IMR-90 (cell line): ENCODE results near the gene MTMR3. TPM values are rescaled to one million over a fixed set of nuclear protein-coding genes. Genes with fewer than 3 reads are reported as not detected.

ENCODE experiments used
- ATAC-seq: fragments of 200-7000 bp; cut with Tn5 transposase; 2 replicates; pipeline ENCODE4 v1.9.1; 2020; ENCODE audit warnings: low read depth, mild to moderate bottlenecking, moderate library complexity
- BruUV-seq: library from RNA; stranded (reverse); fragments of 400-500 nt; replicated peaks from 2 replicates; lab custom pipeline; 2021; lab: Mats Ljungman, UMichigan
- CTCF ChIA-PET: fragments of 300-600 bp; formaldehyde crosslinking; extraction: SDS; loops from one replicate; lab custom pipeline; 2021; ENCODE audit warnings: antibody characterized with exemption; lab: Yijun Ruan, JAX
- POLR2A ChIA-PET: fragments of 300-600 bp; sonication (Branson Sonifier 250); formaldehyde crosslinking; loops from one replicate; lab custom pipeline; 2022; ENCODE audit warnings: antibody characterized with exemption; ENCODE audit not compliant: unreplicated experiment; lab: Charles Lee
- DNase-seq: peaks from one replicate; pipeline ENCODE4 v3.0.0; 2013
- H2AFZ ChIP-seq: replicated peaks from 2 replicates; pipeline ENCODE3; 2013; ENCODE audit warnings: low read length, mild to moderate bottlenecking; ENCODE audit not compliant: poor library complexity
- H2AK5ac ChIP-seq: 2 replicates; pipeline ENCODE4 v1.6.1; 2013; ENCODE audit warnings: low read depth, low read length, inconsistent platforms
- H2AK9ac ChIP-seq: replicated peaks from 2 replicates; pipeline ENCODE3; 2013; ENCODE audit warnings: mild to moderate bottlenecking, low read depth, low read length, moderate library complexity; ENCODE audit not compliant: poor library complexity
- H2BK120ac ChIP-seq: 2 replicates; pipeline ENCODE4 v1.6.1; 2013; ENCODE audit warnings: low read depth, low read length, inconsistent platforms
- H2BK15ac ChIP-seq: 3 replicates; pipeline ENCODE4 v1.6.1; 2013; ENCODE audit warnings: low read depth, low read length, inconsistent platforms
- H2BK20ac ChIP-seq: 2 replicates; pipeline ENCODE4 v1.6.1; 2013; ENCODE audit warnings: low read depth, mild to moderate bottlenecking, inconsistent platforms, low read length, moderate library complexity
- H2BK5ac ChIP-seq: 2 replicates; pipeline ENCODE4 v1.6.1; 2013; ENCODE audit warnings: mild to moderate bottlenecking, low read depth, low read length, inconsistent platforms; ENCODE audit not compliant: poor library complexity, severe bottlenecking
- H3K14ac ChIP-seq: replicated peaks from 2 replicates; pipeline ENCODE4 v1.6.1; 2013; ENCODE audit warnings: low read depth, low read length, inconsistent platforms
- H3K18ac ChIP-seq: 2 replicates; pipeline ENCODE4 v1.6.1; 2013; ENCODE audit warnings: low read depth, low read length, control low read depth
- H3K23ac ChIP-seq: 2 replicates; pipeline ENCODE4 v1.6.1; 2013; ENCODE audit warnings: low read depth, low read length, inconsistent platforms
- H3K27ac ChIP-seq: 2 replicates; pipeline ENCODE4 v1.5.1; 2013; ENCODE audit warnings: mild to moderate bottlenecking, control low read depth, low read length; ENCODE audit not compliant: insufficient read depth
- H3K27me3 ChIP-seq: 2 replicates; pipeline ENCODE4 v1.6.1; 2013; ENCODE audit warnings: low read length; ENCODE audit not compliant: control insufficient read depth, insufficient read depth
- H3K36me3 ChIP-seq: 2 replicates; pipeline ENCODE4 v1.6.1; 2013; ENCODE audit warnings: low read length, mixed read lengths; ENCODE audit not compliant: control insufficient read depth, insufficient read depth
- H3K4ac ChIP-seq: 2 replicates; pipeline ENCODE4 v1.6.1; 2013; ENCODE audit warnings: low read depth, low read length, inconsistent platforms
- H3K4me1 ChIP-seq: 2 replicates; pipeline ENCODE4 v1.6.1; 2013; ENCODE audit warnings: low read length, mixed read lengths; ENCODE audit not compliant: control insufficient read depth, insufficient read depth
- H3K4me2 ChIP-seq: 2 replicates; pipeline ENCODE4 v1.6.1; 2013; ENCODE audit warnings: low read depth, mild to moderate bottlenecking, control low read depth, low read length, moderate library complexity
- H3K4me3 ChIP-seq: 2 replicates; pipeline ENCODE4 v1.5.1; 2013; ENCODE audit warnings: low read depth, mild to moderate bottlenecking, control low read depth, low read length, moderate library complexity; ENCODE audit not compliant: insufficient read depth
- H3K56ac ChIP-seq: 2 replicates; pipeline ENCODE4 v1.6.1; 2013; ENCODE audit warnings: low read length, inconsistent platforms; ENCODE audit not compliant: insufficient read depth; ENCODE audit errors: extremely low read depth
- H3K79me1 ChIP-seq, 2 experiments: 2 replicates each; pipeline ENCODE4 v1.6.1; 2013; ENCODE audit warnings: low read length in 2 of 2, inconsistent platforms in 1 of 2, low read depth in 1 of 2
- H3K9ac ChIP-seq: 2 replicates; pipeline ENCODE4 v1.6.1; 2013; ENCODE audit warnings: low read depth, low read length, control low read depth
- H3K9me1 ChIP-seq: 2 replicates; pipeline ENCODE4 v1.6.1; 2013; ENCODE audit warnings: low read length, inconsistent platforms; ENCODE audit not compliant: insufficient read depth
- H3K9me3 ChIP-seq: 2 replicates; pipeline ENCODE4 v1.6.1; 2013; ENCODE audit warnings: low read length; ENCODE audit not compliant: control insufficient read depth, insufficient read depth
- H4K20me1 ChIP-seq: 2 replicates; pipeline ENCODE4 v1.6.1; 2013; ENCODE audit warnings: low read length, inconsistent platforms; ENCODE audit not compliant: insufficient read depth
- H4K5ac ChIP-seq: 2 replicates; pipeline ENCODE4 v1.6.1; 2013; ENCODE audit warnings: mild to moderate bottlenecking, low read depth, low read length, control low read depth
- H4K8ac ChIP-seq, 2 experiments: 2 replicates each; pipeline ENCODE4 v1.6.1; 2013; ENCODE audit warnings: low read depth in 2 of 2, low read length in 2 of 2, control low read depth in 1 of 2, inconsistent platforms in 1 of 2
- H4K91ac ChIP-seq: 2 replicates; pipeline ENCODE4 v1.6.1; 2013; ENCODE audit warnings: low read depth, low read length, inconsistent platforms; ENCODE audit not compliant: insufficient read depth
- CHD1 ChIP-seq: IDR thresholded peaks from 2 replicates; pipeline ENCODE4 v1.6.1; 2012; ENCODE audit warnings: low read depth, low read length, improper control_type of control experiment
- NFE2L2 ChIP-seq: fragments of 150-350 bp; IDR thresholded peaks from 2 replicates; pipeline ENCODE4 v1.6.1; 2016; ENCODE audit warnings: low read depth, mild to moderate bottlenecking, low read length
- WGBS, 2 experiments: methylation state at CpG; one replicate each; pipeline versions ENCODE4 v1.1.5 to v1.1.7; 2013; ENCODE audit warnings: missing lambda C conversion rate in 2 of 2; ENCODE audit not compliant: insufficient read length in 1 of 2; ENCODE audit errors: extremely low coverage in 2 of 2; 5-methylcytosine and 5-hydroxymethylcytosine counted together
- dilution Hi-C: fragments of 300-500 bp; cut with HindIII; formaldehyde crosslinking; loops from one replicate; pipeline ENCODE4 v1.14.3; 2018; ENCODE audit warnings: low sequenced_read_pairs; ENCODE audit not compliant: unreplicated experiment
- in situ Hi-C: fragments of 300-500 bp; cut with MboI; formaldehyde crosslinking; loops from 3 replicates; pipeline ENCODE4 v1.14.3; 2019; ENCODE audit warnings: low sequenced_read_pairs, inconsistent platforms, mixed read lengths
- intact Hi-C: fragments of 100-400 bp; cut with micrococcal nuclease; formaldehyde crosslinking; loops from 2 replicates; pipeline ENCODE4 v1.10.0; 2022
- polyA plus RNA-seq, 3 experiments: library from polyadenylated mRNA; depleted of rRNA; stranded (reverse); fragments of >200 nt; gene quantifications; 2 replicates each; pipeline ENCODE4 v1.2.3, GENCODE V29; 2012; ENCODE audit warnings: low replicate concordance in 1 of 3
- total RNA-seq: library from RNA; depleted of rRNA; stranded (reverse); fragments of >200 nt; gene quantifications from 2 replicates; pipeline ENCODE4 v1.2.3, GENCODE V29; 2012

Gene MTMR3
- total and polyA plus RNA-seq, 2 of the 4 experiments (the other 2 are of a cell fraction) = 21.3 to 29.4 TPM

GRCh38 chr22:29944339-29944738 is 61.4 kb downstream of the MTMR3 start:
- POLR2A ChIA-PET = no interaction called here
- CTCF ChIA-PET = no interaction called here
- whole genome bisulfite sequencing, 2 experiments = no CpG with 5 or more reads among the region's 2 CpGs
- H3K23ac ChIP-seq = no peak overlapping the region
- no peaks in the 10 kb centered on the region for H3K27me3 ChIP-seq
- TF ChIP-seq NFE2L2 (0 out of 2 replicates have a peak, but pooled peaks have one; percentile 3), CHD1 (no peak)
- DNase-seq (peak; percentile 4), ATAC-seq (peak; percentile 56; the same call in 1 of the 2 replicates)
- no peak overlapping the region for H2BK120ac ChIP-seq
- H4K20me1 ChIP-seq = peaks cover 55% of the 10 kb centered on the region
- no peak overlapping the region for H3K56ac ChIP-seq
- H4K91ac ChIP-seq = no peak overlapping the region
- H2BK15ac ChIP-seq = no peak overlapping the region
- no peak overlapping the region for H3K14ac ChIP-seq
- H3K18ac ChIP-seq = no peak overlapping the region
- H3K4me3 ChIP-seq = no peak overlapping the region
- no peak overlapping the region for H2AK9ac ChIP-seq
- no peak overlapping the region for H4K8ac ChIP-seq
- H2AFZ ChIP-seq = no peak overlapping the region
- H3K9me3 ChIP-seq = no peaks in the 10 kb centered on the region; the same call in 1 of the 2 replicates
- no TSS peak for BruUV-seq
- no peak overlapping the region for H3K9ac ChIP-seq
- H3K4me2 ChIP-seq = no peak overlapping the region
- dilution Hi-C loops = no loop called here
- H3K4ac ChIP-seq = no peak overlapping the region
- H3K4me1 ChIP-seq = peaks cover 8% of the 10 kb centered on the region
- H2AK5ac ChIP-seq = no peak overlapping the region
- H3K36me3 ChIP-seq = no peaks in the 10 kb centered on the region
- intact Hi-C loops = no loop called here
- peaks cover 20 to 60% of the 10 kb centered on the region in 2 experiments for H3K79me1 ChIP-seq
- H3K27ac ChIP-seq = no peak overlapping the region
- H2BK5ac ChIP-seq = no peak overlapping the region
- H4K5ac ChIP-seq = no peak overlapping the region
- H2BK20ac ChIP-seq = no peak overlapping the region
- in situ Hi-C loops = no loop called here
- H3K9me1 ChIP-seq = peaks cover 10% of the 10 kb centered on the region
